ENCODE measurements around the gene RFXAP.

Gene RFXAP

GRCh38 chr13:36875431-36875830 is 56.4 kb downstream of the RFXAP start:
- peak; percentile 41 for DNase-seq

- no peak for DNase-seq
Observed at GRCh38 chr13:36875961-36876360, 56.9 kb downstream of the RFXAP start.
